ENCODE results near the gene CFB.
"Not testable (repeated sequence)": the region's sequence is repeated elsewhere in the genome, so short reads cannot be mapped to it uniquely, and the experiment has no call there.

The CFB gene

DNA sequence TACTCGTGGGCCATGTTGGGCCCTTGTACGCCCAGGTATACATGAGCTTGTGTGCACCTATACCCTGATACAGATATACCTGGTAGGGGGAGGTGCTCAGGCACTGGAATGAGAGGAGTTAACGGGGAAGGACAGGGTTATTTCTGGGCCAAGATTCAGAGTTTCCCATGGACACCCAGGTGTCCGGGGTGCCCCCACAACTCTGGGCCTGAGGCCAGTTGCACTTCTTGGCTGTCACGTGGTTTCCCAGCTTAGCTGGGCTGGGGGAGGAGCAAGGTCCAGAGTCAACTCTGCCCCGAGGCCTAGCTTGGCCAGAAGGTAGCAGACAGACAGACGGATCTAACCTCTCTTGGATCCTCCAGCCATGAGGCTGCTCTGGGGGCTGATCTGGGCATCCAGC, 35.8 kb downstream of the CFB start, which contains the start of gene C4A:
C4A (plus strand) TSS at position 314 of the 400 bp plus-strand sequence; CDS start at position 365, 51 bp downstream.
- not testable (repeated sequence) for H3K9me3 Mint-ChIP-seq; H3K27me3 Mint-ChIP-seq (ENCODE audit: low read depth); H3K36me3 Mint-ChIP-seq (ENCODE audit: low read depth); H3K27ac Mint-ChIP-seq; H3K4me1 Mint-ChIP-seq (ENCODE audit: low read depth); H3K4me3 Mint-ChIP-seq

DNA sequence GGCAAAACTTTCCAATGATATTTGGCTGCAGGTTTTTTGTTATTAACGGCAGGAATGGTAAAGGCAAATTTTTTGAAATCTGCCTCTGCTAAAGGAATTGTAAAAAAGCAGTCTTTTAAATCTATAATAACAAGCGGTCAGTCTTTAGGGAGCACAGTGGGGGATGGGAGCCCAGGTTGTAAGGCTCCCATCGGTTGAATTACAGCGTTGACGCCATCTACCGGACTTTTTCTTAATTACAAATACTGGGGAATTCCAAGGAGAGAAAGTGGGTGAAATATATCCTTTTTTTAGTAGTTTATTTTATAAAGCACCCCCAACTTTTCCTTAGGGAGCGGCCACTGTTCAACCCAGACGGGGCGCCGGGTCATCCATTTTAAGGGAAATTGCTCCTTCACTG, 43.5 kb downstream of the CFB start:
- not testable (repeated sequence) for H3K4me3 Mint-ChIP-seq; H3K27me3 Mint-ChIP-seq (ENCODE audit: low read depth); H3K27ac Mint-ChIP-seq; H3K9me3 Mint-ChIP-seq; H3K36me3 Mint-ChIP-seq (ENCODE audit: low read depth); H3K4me1 Mint-ChIP-seq (ENCODE audit: low read depth)

DNA sequence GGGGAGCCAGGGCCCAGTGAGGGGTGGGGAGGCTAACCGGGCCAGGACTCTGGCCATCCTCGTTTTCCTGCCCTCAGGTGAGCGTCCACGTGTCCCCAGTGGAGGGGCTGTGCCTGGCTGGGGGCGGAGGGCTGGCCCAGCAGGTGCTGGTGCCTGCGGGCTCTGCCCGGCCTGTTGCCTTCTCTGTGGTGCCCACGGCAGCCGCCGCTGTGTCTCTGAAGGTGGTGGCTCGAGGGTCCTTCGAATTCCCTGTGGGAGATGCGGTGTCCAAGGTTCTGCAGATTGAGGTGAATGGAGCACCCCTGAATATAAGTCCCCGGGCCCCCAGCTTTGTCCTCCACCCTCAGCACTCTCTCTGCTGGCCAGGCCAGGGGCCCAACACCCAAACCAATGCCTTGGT, 48.5 kb downstream of the CFB start:
- H3K27ac Mint-ChIP-seq; H3K36me3 Mint-ChIP-seq (ENCODE audit: low read depth); H3K4me3 Mint-ChIP-seq; H3K9me3 Mint-ChIP-seq; H3K27me3 Mint-ChIP-seq (ENCODE audit: low read depth); H3K4me1 Mint-ChIP-seq (ENCODE audit: low read depth): not testable (repeated sequence)

DNA sequence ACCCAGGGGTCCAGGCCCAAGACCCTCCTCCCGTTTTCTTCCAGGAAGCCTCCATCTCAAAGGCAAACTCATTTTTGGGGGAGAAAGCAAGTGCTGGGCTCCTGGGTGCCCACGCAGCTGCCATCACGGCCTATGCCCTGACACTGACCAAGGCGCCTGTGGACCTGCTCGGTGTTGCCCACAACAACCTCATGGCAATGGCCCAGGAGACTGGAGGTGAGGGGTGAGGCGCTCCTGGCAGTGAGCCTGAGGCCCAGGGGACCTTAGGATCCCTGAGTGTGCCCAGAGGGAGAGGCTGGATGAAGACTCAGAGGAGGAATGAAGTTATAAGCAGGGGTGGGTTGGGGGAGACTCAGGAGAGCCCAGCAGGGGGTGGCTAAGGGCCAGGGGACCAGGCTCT, 50.5 kb downstream of the CFB start:
- not testable (repeated sequence) for H3K9me3 Mint-ChIP-seq; H3K36me3 Mint-ChIP-seq (ENCODE audit: low read depth); H3K4me3 Mint-ChIP-seq; H3K27me3 Mint-ChIP-seq (ENCODE audit: low read depth); H3K4me1 Mint-ChIP-seq (ENCODE audit: low read depth); H3K27ac Mint-ChIP-seq

Data from T-helper 1 cell treated with Interleukin-12 subunit alpha and Interleukin-12 subunit beta and Interleukin-4 antibody, amounts not matched to agents 30 μg/mL and 1 μg/mL, for 36 hours (primary cell).